H1 (cell line): ENCODE results near the gene TNFRSF6B. TPM values are rescaled to one million over a fixed set of nuclear protein-coding genes. Genes with fewer than 3 reads are reported as not detected.

Source experiments
- CBX5 ChIP-seq: fragments of 300-800, 300-1000 bp; sonication (generic); IDR thresholded peaks from 2 replicates; pipeline ENCODE4 v1.7.1; 2016; ENCODE audit warnings: antibody characterized with exemption, low read length, low read depth
- EZH2 ChIP-seq: fragments of 200-600 bp; sonication (generic); IDR thresholded peaks from 2 replicates; pipeline ENCODE4 v1.7.1; 2012; ENCODE audit warnings: low read depth, mild to moderate bottlenecking, moderate library complexity, low read length, inconsistent platforms; ENCODE audit not compliant: severe bottlenecking
- JUND ChIP-seq: IDR thresholded peaks from 2 replicates; pipeline ENCODE4 v1.6.1; 2011; ENCODE audit warnings: mild to moderate bottlenecking, improper control_type of control experiment, low read length
- POLR2AphosphoS5 ChIP-seq: IDR thresholded peaks from 2 replicates; pipeline ENCODE4 v1.6.1; 2011; ENCODE audit warnings: low read depth, low read length
- RAD21 ChIP-seq, 2 experiments: IDR thresholded peaks in 1 of 2; conservative IDR thresholded peaks in 1 of 2; 2 replicates each; pipeline ENCODE4 v1.6.1; 2011; ENCODE audit warnings: low read depth in 2 of 2, low read length in 2 of 2, improper control_type of control experiment in 1 of 2, inconsistent platforms in 1 of 2, mild to moderate bottlenecking in 1 of 2, moderate library complexity in 1 of 2
- TCF12 ChIP-seq: IDR thresholded peaks from 2 replicates; pipeline ENCODE4 v1.6.1; 2011; ENCODE audit warnings: low read depth, mild to moderate bottlenecking, low read length
- polyA plus RNA-seq, 7 experiments: library from polyadenylated mRNA; depleted of rRNA in 3 of 7; stranded (reverse) in 5 of 7; unstranded in 2 of 7; fragments of >200 nt in 5 of 7; fragments of 200-250 nt in 2 of 7; gene quantifications; 1 replicate in 5 of 7; 2 replicates in 1 of 7; 4 replicates in 1 of 7; pipeline versions ENCODE4 v1.2.1 to v1.2.3, GENCODE V29; 2011 to 2013; ENCODE audit warnings: missing spikeins in 2 of 7, mixed read lengths in 2 of 7
- total RNA-seq: library from RNA; stranded (reverse); fragmentation: NEBNext Ultra II Directional; extraction: Animal tissue kit (Norgen Biotek cat#: 25700); gene quantifications from 2 replicates; pipeline ENCODE4 v1.2.1, GENCODE V29; 2021
- TF ChIP-seq, protein P1 (sequence below): IDR thresholded peaks from 2 replicates; pipeline ENCODE4 v1.6.1; 2011; ENCODE audit warnings: low read length, improper control_type of control experiment

Gene TNFRSF6B
- total and polyA plus RNA-seq, 2 of the 8 experiments (the other 6 are each of a cell fraction or from before 2014, with no cell fraction given), result 3.1 TPM; not detected in 1

DNA sequence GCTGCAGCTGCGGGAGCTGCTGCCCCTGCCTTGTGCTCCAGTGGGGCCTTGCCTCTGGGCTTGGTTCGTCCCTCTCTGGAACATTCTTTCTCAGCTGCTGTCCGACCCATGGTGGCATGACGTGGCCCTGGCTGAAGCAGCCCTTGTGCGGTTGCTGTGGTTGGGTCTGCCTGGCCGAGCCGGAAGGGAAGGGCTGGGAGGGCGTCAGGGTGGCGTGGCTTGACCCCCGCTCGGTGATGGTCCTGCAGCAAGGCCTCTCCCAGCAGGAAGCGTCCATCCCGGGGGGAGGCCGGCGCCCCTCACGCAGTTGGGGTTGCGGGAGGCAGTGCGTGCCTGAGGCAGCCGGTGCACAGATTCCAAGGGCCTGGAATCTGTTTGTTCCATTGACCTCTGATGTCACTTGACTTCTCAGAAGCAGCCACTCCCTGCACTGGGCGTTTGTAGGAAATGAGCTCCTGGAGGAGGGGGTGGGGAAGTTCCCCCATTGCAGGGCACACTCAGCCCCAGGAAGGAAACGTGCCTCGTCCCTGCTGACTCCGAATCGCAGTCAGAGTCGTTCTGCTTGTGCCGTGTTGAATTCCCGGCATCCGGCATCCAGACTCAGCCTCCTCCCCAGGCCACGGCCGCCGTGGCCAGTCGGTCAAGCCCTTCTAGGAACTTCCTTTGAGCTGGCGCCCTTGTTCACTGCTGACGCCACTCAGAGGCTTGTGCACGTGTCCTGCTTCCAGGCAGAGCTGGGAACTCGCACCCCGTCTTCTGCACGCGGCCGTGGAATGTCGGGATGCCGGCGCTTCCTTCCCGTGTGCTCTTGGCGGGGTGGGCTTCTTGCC lies 9.7 kb upstream of the TNFRSF6B start (continued):
- TF ChIP-seq, protein P1, sequence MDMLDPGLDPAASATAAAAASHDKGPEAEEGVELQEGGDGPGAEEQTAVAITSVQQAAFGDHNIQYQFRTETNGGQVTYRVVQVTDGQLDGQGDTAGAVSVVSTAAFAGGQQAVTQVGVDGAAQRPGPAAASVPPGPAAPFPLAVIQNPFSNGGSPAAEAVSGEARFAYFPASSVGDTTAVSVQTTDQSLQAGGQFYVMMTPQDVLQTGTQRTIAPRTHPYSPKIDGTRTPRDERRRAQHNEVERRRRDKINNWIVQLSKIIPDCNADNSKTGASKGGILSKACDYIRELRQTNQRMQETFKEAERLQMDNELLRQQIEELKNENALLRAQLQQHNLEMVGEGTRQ, result no peak
- TF ChIP-seq JUND (no peak), TCF12 (no peak), POLR2AphosphoS5 (no peak), RAD21 (IDR thresholded peaks at IDR 0.05 in 1 of 2, conservative IDR thresholded peaks at IDR 0.05 in 1 of 2; ENCODE audit: low read depth in 2 of 2, low read length in 2 of 2) (no peak), CBX5 (no peak), EZH2 (no peak)
- TF ChIP-seq, all 59 proteins: peak for 0
